Daoy (cell line): Measurements from ENCODE around the gene EMID1. TPM values are rescaled to one million over a fixed set of nuclear protein-coding genes. Genes with fewer than 3 reads are reported as not detected.
"Not testable (repeated sequence)": the region's sequence is repeated elsewhere in the genome, so short reads cannot be mapped to it uniquely, and the experiment has no call there.

Experiments used
- DNase-seq: peaks from one replicate; pipeline ENCODE4 v3.0.0-alpha.2; 2015; ENCODE audit warnings: low read depth
- total RNA-seq: library from RNA; depleted of rRNA; stranded (reverse); fragments of >200 nt; shearing (Covaris generic); gene quantifications from 2 replicates; pipeline ENCODE4 v1.2.3, GENCODE V29; 2014

Gene EMID1
- total RNA-seq, 1 experiment from 2014 or later: 1.3 TPM

- DNase-seq: no peak
Observed at GRCh38 chr22:29230972-29231875, 25.5 kb downstream of the EMID1 start.

GRCh38 chr22:29231971-29232959, 26.6 kb downstream of the EMID1 start:
- DNase-seq: peak; percentile 20

GRCh38 chr22:29233277-29233877, 27.7 kb downstream of the EMID1 start:
- DNase-seq: no peak

GRCh38 chr22:29240481-29240880, 34.8 kb downstream of the EMID1 start:
- not testable (repeated sequence) for DNase-seq

GRCh38 chr22:29243874-29244446, 38.3 kb downstream of the EMID1 start:
- DNase-seq: no peak

- no peak for DNase-seq
Observed at GRCh38 chr22:29244785-29245625, 39.3 kb downstream of the EMID1 start.

- DNase-seq: peak; percentile 67
Observed at GRCh38 chr22:29245626-29246385, 40.1 kb downstream of the EMID1 start.

GRCh38 chr22:29247891-29248290, 42.2 kb downstream of the EMID1 start:
- DNase-seq: not testable (repeated sequence)

GRCh38 chr22:29251265-29251664, 45.6 kb downstream of the EMID1 start:
- no peak for DNase-seq

- DNase-seq: no peak
Observed at GRCh38 chr22:29251981-29252911, 46.5 kb downstream of the EMID1 start.

GRCh38 chr22:29253561-29254285, 48.0 kb downstream of the EMID1 start:
- DNase-seq: no peak

- DNase-seq: no peak
Observed at GRCh38 chr22:29254286-29254660, 48.6 kb downstream of the EMID1 start.

GRCh38 chr22:29255064-29255621, 49.4 kb downstream of the EMID1 start:
- DNase-seq: no peak

- no peak for DNase-seq
Observed at GRCh38 chr22:29256606-29257325, 51.1 kb downstream of the EMID1 start.

GRCh38 chr22:29257751-29258181, 52.1 kb downstream of the EMID1 start:
- no peak for DNase-seq

GRCh38 chr22:29258407-29259252, 52.9 kb downstream of the EMID1 start:
- DNase-seq: no peak
